DND-41 (cell line): ENCODE results near the gene CST11.

Experiments used
- ATAC-seq: fragments of 200-7000 bp; cut with Tn5 transposase; 3 replicates; pipeline ENCODE4 v1.9.1; 2021; ENCODE audit warnings: low read depth; ENCODE audit not compliant: insufficient read depth
- DNase-seq: peaks from one replicate; pipeline ENCODE4 v3.0.0-alpha.2; 2020
- H2AFZ ChIP-seq: 2 replicates; pipeline ENCODE4 v1.6.0; 2012; ENCODE audit warnings: low read depth, low read length
- H3K27ac ChIP-seq: 2 replicates; pipeline ENCODE4 v1.5.1; 2012; ENCODE audit warnings: low read length, inconsistent platforms
- H3K27me3 ChIP-seq: fragments of 200-600 bp; sonication (generic); 2 replicates; pipeline ENCODE4 v1.6.0; 2012; ENCODE audit warnings: low read length, mild to moderate bottlenecking, inconsistent platforms; ENCODE audit not compliant: insufficient read depth, poor library complexity
- H3K36me3 ChIP-seq: 2 replicates; pipeline ENCODE4 v1.5.1; 2012; ENCODE audit warnings: low read length, inconsistent platforms; ENCODE audit not compliant: insufficient read depth
- H3K4me1 ChIP-seq: 2 replicates; pipeline ENCODE4 v1.5.1; 2012; ENCODE audit warnings: mild to moderate bottlenecking, low read length; ENCODE audit not compliant: insufficient read depth
- H3K4me2 ChIP-seq: 2 replicates; pipeline ENCODE4 v1.6.0; 2012; ENCODE audit warnings: mild to moderate bottlenecking, moderate library complexity, low read length, inconsistent platforms; ENCODE audit not compliant: insufficient read depth
- H3K4me3 ChIP-seq, 2 experiments: fragments of 200-600 bp in 1 of 2; shearing (Covaris generic) in 1 of 2; 2 replicates each; pipeline ENCODE4 v1.5.1; 2012 to 2016; ENCODE audit warnings: inconsistent platforms in 2 of 2, low read length in 2 of 2, mild to moderate bottlenecking in 2 of 2, low read depth in 1 of 2, moderate library complexity in 1 of 2
- H3K79me2 ChIP-seq: 2 replicates; pipeline ENCODE4 v1.6.0; 2012; ENCODE audit warnings: low read length, inconsistent platforms; ENCODE audit not compliant: insufficient read depth
- H3K9ac ChIP-seq: 2 replicates; pipeline ENCODE4 v1.6.0; 2012; ENCODE audit warnings: low read depth, mild to moderate bottlenecking, inconsistent platforms, low read length, moderate library complexity
- H3K9me3 ChIP-seq: 2 replicates; pipeline ENCODE4 v1.5.1; 2012; ENCODE audit warnings: low read length, moderate library complexity, mild to moderate bottlenecking, inconsistent platforms; ENCODE audit not compliant: insufficient read depth, severe bottlenecking
- H4K20me1 ChIP-seq: 2 replicates; pipeline ENCODE4 v1.6.0; 2012; ENCODE audit warnings: low read length; ENCODE audit not compliant: insufficient read depth
- CTCF ChIP-seq: IDR thresholded peaks from 2 replicates; pipeline ENCODE4 v1.5.1; 2012; ENCODE audit warnings: borderline replicate concordance, low read length, moderate library complexity, mild to moderate bottlenecking; ENCODE audit not compliant: poor library complexity, severe bottlenecking; ENCODE audit errors: extremely low read depth
- EZH2 ChIP-seq: IDR thresholded peaks from 3 replicates; pipeline ENCODE4 v1.6.1; 2012; ENCODE audit warnings: borderline replicate concordance, low read depth, mild to moderate bottlenecking, moderate library complexity, low read length, inconsistent platforms; ENCODE audit not compliant: severe bottlenecking

CST11 gene

GRCh38 chr20:23434521-23435313 lies 18.0 kb downstream of the CST11 start:
- Histone ChIP-seq H3K4me1 (no peaks in the 10 kb centered on the region), H2AFZ (no peak overlapping the region), H3K4me3 (no peak overlapping the region), H4K20me1 (no peaks in the 10 kb centered on the region), H3K36me3 (no peaks in the 10 kb centered on the region), H3K9me3 (no peaks in the 10 kb centered on the region), H3K79me2 (no peaks in the 10 kb centered on the region), H3K27ac (no peak overlapping the region), H3K4me2 (no peak overlapping the region), H3K27me3 (peaks cover 12% of the 10 kb centered on the region), H3K9ac (no peak overlapping the region)
- no peak for ATAC-seq
- no peak for DNase-seq
- TF ChIP-seq EZH2 (no peak), CTCF (no peak)

DNA sequence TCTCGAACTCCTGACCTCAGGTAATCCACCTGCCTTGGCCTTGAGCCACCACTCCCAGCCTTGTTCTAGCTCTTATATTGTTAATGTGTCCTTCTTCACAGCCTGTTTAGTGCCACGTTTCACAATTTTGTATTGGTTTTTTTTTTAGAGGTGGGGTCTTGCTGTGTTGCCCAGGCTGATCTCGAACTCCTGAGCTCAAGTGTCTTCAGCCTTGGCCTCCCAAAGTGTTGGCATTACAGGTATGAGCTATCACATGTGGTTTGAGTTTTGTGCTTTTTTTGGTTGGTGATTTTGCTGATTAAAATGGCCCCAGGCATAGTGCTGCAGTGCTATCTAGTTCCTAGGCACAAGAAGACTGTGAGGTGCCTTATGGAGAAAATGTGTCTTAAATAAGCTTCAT lies 19.0 kb downstream of the CST11 start:
- Histone ChIP-seq H3K4me1 (no peaks in the 10 kb centered on the region), H3K36me3 (no peaks in the 10 kb centered on the region), H3K4me2 (no peak overlapping the region), H2AFZ (no peak overlapping the region), H3K4me3 (no peak overlapping the region), H3K79me2 (no peaks in the 10 kb centered on the region), H3K9ac (no peak overlapping the region), H4K20me1 (no peaks in the 10 kb centered on the region), H3K27me3 (peaks cover 12% of the 10 kb centered on the region), H3K27ac (no peak overlapping the region), H3K9me3 (no peaks in the 10 kb centered on the region)
- TF ChIP-seq EZH2 (no peak), CTCF (no peak)
- DNase-seq = no peak
- no peak for ATAC-seq

GRCh38 chr20:23425129-23425528 lies 27.5 kb downstream of the CST11 start:
- DNase-seq (no peak), ATAC-seq (no peak)
- H3K4me2 ChIP-seq = no peak overlapping the region
- H3K79me2 ChIP-seq = peaks cover 12% of the 10 kb centered on the region
- H3K4me1 ChIP-seq = peaks cover 9% of the 10 kb centered on the region
- H3K4me3 ChIP-seq = no peak overlapping the region
- no peaks in the 10 kb centered on the region; the same call in 1 of the 2 replicates for H3K36me3 ChIP-seq
- H3K27me3 ChIP-seq = peaks cover 3% of the 10 kb centered on the region
- no peak overlapping the region for H3K9ac ChIP-seq
- H4K20me1 ChIP-seq = no peaks in the 10 kb centered on the region
- TF ChIP-seq CTCF (no peak), EZH2 (no peak)
- H3K27ac ChIP-seq = no peak overlapping the region
- no peak overlapping the region for H2AFZ ChIP-seq
- H3K9me3 ChIP-seq = no peaks in the 10 kb centered on the region
